Measurements from ENCODE around the gene PHTF2. TPM values are rescaled to one million over a fixed set of nuclear protein-coding genes. Genes with fewer than 3 reads are reported as not detected.
"Not testable (repeated sequence)": the region's sequence is repeated elsewhere in the genome, so short reads cannot be mapped to it uniquely, and the experiment has no call there.

PHTF2 gene
- polyA plus RNA-seq, 1 of the 3 experiments (the other 2 are of a cell fraction) = 21.2 TPM

DNA sequence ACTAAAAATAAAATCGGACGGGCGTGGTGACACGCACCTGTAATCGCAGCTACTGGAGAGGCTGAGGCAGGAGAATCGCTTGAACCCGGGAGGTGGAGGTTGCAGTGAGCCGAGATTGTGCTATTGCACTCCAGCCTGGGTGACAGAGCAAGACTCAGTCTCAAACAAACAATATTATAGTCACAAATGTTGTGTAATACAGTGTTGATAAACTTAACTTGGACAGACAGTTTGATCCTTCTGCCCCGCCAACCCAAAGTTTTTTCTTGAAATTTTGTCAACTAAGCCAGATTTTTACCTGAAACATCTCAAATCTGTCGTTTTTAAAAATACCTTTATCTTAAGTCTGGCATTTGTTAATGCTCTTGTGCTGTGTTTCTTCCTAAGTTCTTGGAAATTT lies 14.1 kb upstream of the PHTF2 start:
- H3K9ac ChIP-seq; H3K4me3 ChIP-seq (ENCODE audit: low read depth in 2 of 2, low read length in 1 of 2); POLR2A ChIA-PET; H3K4me2 ChIP-seq; H3F3A ChIP-seq (replicated peaks; ENCODE audit: insufficient read depth); DNase-seq; H4K20me1 ChIP-seq (ENCODE audit: insufficient read depth); H3K27me3 ChIP-seq (ENCODE audit: insufficient read depth); H3K9me3 ChIP-seq; H3K9me2 ChIP-seq; H3K27ac ChIP-seq (ENCODE audit: low read depth in 2 of 2, low read length in 1 of 2); H3K79me2 ChIP-seq (ENCODE audit: insufficient read depth); H2AFZ ChIP-seq (ENCODE audit: low read depth); H3K4me1 ChIP-seq (ENCODE audit: control insufficient read depth in 1 of 2, insufficient read depth in 2 of 2, low read depth in 1 of 2, low read length in 1 of 2): not testable (repeated sequence)
- H3K36me3 ChIP-seq (replicated peaks in 1 of 2; ENCODE audit: control insufficient read depth in 1 of 2, insufficient read depth in 2 of 2, low read length in 1 of 2) = peaks cover 32 to 41% of the 10 kb centered on the region in 2 experiments
- WGBS (ENCODE audit: low lambda C conversion rate) = 98% methylated on average over 10 of the region's 10 CpGs
- CTCF ChIA-PET = interaction anchor here (0.7 to 1.1 kb wide), 3 partner anchors 18 to 133 kb away, joined by 3 to 4 read pairs (median 3); no protein-coding TSS in a partner anchor

- H2AFZ ChIP-seq (ENCODE audit: low read depth) = no peak overlapping the region
- no peak overlapping the region for H3K9ac ChIP-seq
- H3K36me3 ChIP-seq (replicated peaks in 1 of 2; ENCODE audit: control insufficient read depth in 1 of 2, insufficient read depth in 2 of 2, low read length in 1 of 2) = peaks cover 18 to 29% of the 10 kb centered on the region in 2 experiments
- no peak overlapping the region for H3K4me3 ChIP-seq (ENCODE audit: low read depth in 2 of 2, low read length in 1 of 2)
- no peaks in the 10 kb centered on the region for H3K79me2 ChIP-seq (ENCODE audit: insufficient read depth)
- POLR2A ChIA-PET = no interaction called here
- no peak overlapping the region for H3K27ac ChIP-seq (ENCODE audit: low read depth in 2 of 2, low read length in 1 of 2)
- TF ChIP-seq SMC3 (IDR thresholded peaks at IDR 0.05; ENCODE audit: low read depth, low read length) = no peak
- TF ChIP-seq, protein P1, sequence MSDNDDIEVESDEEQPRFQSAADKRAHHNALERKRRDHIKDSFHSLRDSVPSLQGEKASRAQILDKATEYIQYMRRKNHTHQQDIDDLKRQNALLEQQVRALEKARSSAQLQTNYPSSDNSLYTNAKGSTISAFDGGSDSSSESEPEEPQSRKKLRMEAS (IDR thresholded peaks at IDR 0.05; ENCODE audit: low read depth) = no peak
- no peak overlapping the region for H3K4me2 ChIP-seq
- no peaks in the 10 kb centered on the region for H4K20me1 ChIP-seq (ENCODE audit: insufficient read depth)
- no peaks in the 10 kb centered on the region for H3K4me1 ChIP-seq (ENCODE audit: control insufficient read depth in 1 of 2, insufficient read depth in 2 of 2, low read depth in 1 of 2, low read length in 1 of 2)
- DNase-seq = no peak
- no peaks in the 10 kb centered on the region for H3K9me3 ChIP-seq
- H3F3A ChIP-seq (replicated peaks; ENCODE audit: insufficient read depth) = peaks cover 6% of the 10 kb centered on the region
- H3K27me3 ChIP-seq (ENCODE audit: insufficient read depth) = no peaks in the 10 kb centered on the region
- no peaks in the 10 kb centered on the region for H3K9me2 ChIP-seq
- CTCF ChIA-PET = interaction anchor here (1.2 kb wide), 1 partner anchor 27 kb away, joined by 3 read pairs; no protein-coding TSS in a partner anchor
- 95% methylated on average over 3 of the region's 3 CpGs for WGBS (ENCODE audit: low lambda C conversion rate)
These were observed 12.6 kb upstream of the PHTF2 start for GRCh38 chr7:77786018-77786417.

DNA sequence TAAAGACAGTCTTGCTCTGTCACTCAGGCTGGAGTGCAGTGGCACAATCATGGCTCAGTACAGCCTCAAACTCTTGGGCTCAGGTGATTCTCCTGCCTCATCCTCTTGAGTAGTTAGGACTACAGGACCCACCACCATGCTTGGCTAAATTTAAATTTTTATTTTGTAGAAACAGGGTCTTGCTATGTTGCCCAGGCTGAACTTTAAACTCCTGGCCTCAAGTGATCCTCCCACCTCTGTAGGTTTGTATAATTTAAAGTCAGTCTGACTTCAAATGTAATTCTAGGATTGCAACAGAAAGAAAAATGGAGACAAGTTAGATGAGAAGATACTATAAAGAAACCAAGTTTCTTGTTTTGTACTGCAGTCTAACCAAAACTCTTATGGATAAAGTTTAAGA lies 11.8 kb upstream of the PHTF2 start:
- no peak overlapping the region for H3K27ac ChIP-seq (ENCODE audit: low read depth in 2 of 2, low read length in 1 of 2)
- no peaks in the 10 kb centered on the region for H3K79me2 ChIP-seq (ENCODE audit: insufficient read depth)
- ChIA-PET CTCF (interaction anchor here (1.2 kb wide), 1 partner anchor 27 kb away, joined by 3 read pairs; no protein-coding TSS in a partner anchor), POLR2A (no interaction called here)
- no peaks in the 10 kb centered on the region for H4K20me1 ChIP-seq (ENCODE audit: insufficient read depth)
- H3K4me2 ChIP-seq = no peak overlapping the region
- H3K9me2 ChIP-seq = no peaks in the 10 kb centered on the region
- no peaks in the 10 kb centered on the region for H3K9me3 ChIP-seq
- H3F3A ChIP-seq (replicated peaks; ENCODE audit: insufficient read depth) = peaks cover 11% of the 10 kb centered on the region
- no peak overlapping the region for H2AFZ ChIP-seq (ENCODE audit: low read depth)
- H3K27me3 ChIP-seq (ENCODE audit: insufficient read depth) = no peaks in the 10 kb centered on the region
- peaks cover 15 to 28% of the 10 kb centered on the region in 2 experiments for H3K36me3 ChIP-seq (replicated peaks in 1 of 2; ENCODE audit: control insufficient read depth in 1 of 2, insufficient read depth in 2 of 2, low read length in 1 of 2)
- DNase-seq = no peak
- no peak overlapping the region for H3K9ac ChIP-seq
- H3K4me3 ChIP-seq (ENCODE audit: low read depth in 2 of 2, low read length in 1 of 2) = no peak overlapping the region
- H3K4me1 ChIP-seq (ENCODE audit: control insufficient read depth in 1 of 2, insufficient read depth in 2 of 2, low read depth in 1 of 2, low read length in 1 of 2) = no peaks in the 10 kb centered on the region
- TF ChIP-seq ELF1 (IDR thresholded peaks at IDR 0.05) = no peak
- TF ChIP-seq JUND (IDR thresholded peaks at IDR 0.05) = no peak
- TF ChIP-seq REST (IDR thresholded peaks at IDR 0.05; ENCODE audit: low read depth, low read length) = no peak
- no peak for TF ChIP-seq YY1 (IDR thresholded peaks at IDR 0.05; ENCODE audit: low read depth)
- TF ChIP-seq GATA2 (CRISPR knock-in tag; IDR thresholded peaks at IDR 0.05) = no peak
- TF ChIP-seq CHD2 (IDR thresholded peaks at IDR 0.05; ENCODE audit: low read length, partially characterized antibody) = no peak
- TF ChIP-seq RAD21 (IDR thresholded peaks at IDR 0.05; ENCODE audit: low read length) = no peak
- TF ChIP-seq, protein P1 (IDR thresholded peaks at IDR 0.05; ENCODE audit: low read depth) = no peak
- TF ChIP-seq, protein P2, sequence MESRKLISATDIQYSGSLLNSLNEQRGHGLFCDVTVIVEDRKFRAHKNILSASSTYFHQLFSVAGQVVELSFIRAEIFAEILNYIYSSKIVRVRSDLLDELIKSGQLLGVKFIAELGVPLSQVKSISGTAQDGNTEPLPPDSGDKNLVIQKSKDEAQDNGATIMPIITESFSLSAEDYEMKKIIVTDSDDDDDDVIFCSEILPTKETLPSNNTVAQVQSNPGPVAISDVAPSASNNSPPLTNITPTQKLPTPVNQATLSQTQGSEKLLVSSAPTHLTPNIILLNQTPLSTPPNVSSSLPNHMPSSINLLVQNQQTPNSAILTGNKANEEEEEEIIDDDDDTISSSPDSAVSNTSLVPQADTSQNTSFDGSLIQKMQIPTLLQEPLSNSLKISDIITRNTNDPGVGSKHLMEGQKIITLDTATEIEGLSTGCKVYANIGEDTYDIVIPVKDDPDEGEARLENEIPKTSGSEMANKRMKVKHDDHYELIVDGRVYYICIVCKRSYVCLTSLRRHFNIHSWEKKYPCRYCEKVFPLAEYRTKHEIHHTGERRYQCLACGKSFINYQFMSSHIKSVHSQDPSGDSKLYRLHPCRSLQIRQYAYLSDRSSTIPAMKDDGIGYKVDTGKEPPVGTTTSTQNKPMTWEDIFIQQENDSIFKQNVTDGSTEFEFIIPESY (IDR thresholded peaks at IDR 0.05; ENCODE audit: borderline replicate concordance, low read depth) = no peak
- TF ChIP-seq PBX3 (IDR thresholded peaks at IDR 0.05) = no peak
- no peak for TF ChIP-seq NRF1 (IDR thresholded peaks at IDR 0.05; ENCODE audit: low read depth, low read length)
- no peak for TF ChIP-seq RFX5 (IDR thresholded peaks at IDR 0.05; ENCODE audit: low read length)
- TF ChIP-seq FOXM1 (IDR thresholded peaks at IDR 0.05; ENCODE audit: low read depth) = no peak
- TF ChIP-seq SIN3A (IDR thresholded peaks at IDR 0.05; ENCODE audit: borderline replicate concordance, low read depth, low read length) = no peak
